ENCODE data around the gene ETNPPL.
"Not testable (repeated sequence)": the region's sequence is repeated elsewhere in the genome, so short reads cannot be mapped to it uniquely, and the experiment has no call there.

ETNPPL gene

GRCh38 chr4:108746511-108746910 is 16.3 kb downstream of the ETNPPL start:
- Histone ChIP-seq H3K27me3 (ENCODE audit: insufficient read depth, low read length) (no peaks in the 10 kb centered on the region), H3K4me1 (ENCODE audit: insufficient read depth, low read length) (peaks cover 4% of the 10 kb centered on the region), H3K4me3 (ENCODE audit: low read length) (no peak overlapping the region), H2AFZ (ENCODE audit: low read depth, low read length) (no peak overlapping the region), H3K9me3 (ENCODE audit: low read length) (no peaks in the 10 kb centered on the region), H3K36me3 (ENCODE audit: insufficient read depth, low read length) (no peaks in the 10 kb centered on the region)

- H3K9me3 ChIP-seq (ENCODE audit: low read length) = no peaks in the 10 kb centered on the region
- H3K36me3 ChIP-seq (ENCODE audit: insufficient read depth, low read length) = no peaks in the 10 kb centered on the region
- H3K4me3 ChIP-seq (ENCODE audit: low read length) = no peak overlapping the region
- no peak overlapping the region for H2AFZ ChIP-seq (ENCODE audit: low read depth, low read length)
- peaks cover 4% of the 10 kb centered on the region for H3K4me1 ChIP-seq (ENCODE audit: insufficient read depth, low read length)
- peaks cover 4% of the 10 kb centered on the region for H3K27me3 ChIP-seq (ENCODE audit: insufficient read depth, low read length)
These were observed 18.5 kb downstream of the ETNPPL start for GRCh38 chr4:108744307-108744706.

- no peak overlapping the region for H3K4me3 ChIP-seq (ENCODE audit: low read length)
- peaks cover 4% of the 10 kb centered on the region for H3K4me1 ChIP-seq (ENCODE audit: insufficient read depth, low read length)
- no peak overlapping the region for H2AFZ ChIP-seq (ENCODE audit: low read depth, low read length)
- H3K27me3 ChIP-seq (ENCODE audit: insufficient read depth, low read length) = peaks cover 4% of the 10 kb centered on the region
- H3K36me3 ChIP-seq (ENCODE audit: insufficient read depth, low read length) = no peaks in the 10 kb centered on the region
- H3K9me3 ChIP-seq (ENCODE audit: low read length) = no peaks in the 10 kb centered on the region
These were observed 20.1 kb downstream of the ETNPPL start for GRCh38 chr4:108742451-108743420.

GRCh38 chr4:108738003-108738706 is 24.7 kb downstream of the ETNPPL start:
- Histone ChIP-seq H3K36me3 (ENCODE audit: insufficient read depth, low read length) (no peaks in the 10 kb centered on the region), H3K4me3 (ENCODE audit: low read length) (no peak overlapping the region)

GRCh38 chr4:108731006-108731405 is 31.8 kb downstream of the ETNPPL start:
- no peaks in the 10 kb centered on the region for H3K9me3 ChIP-seq (ENCODE audit: low read length)
- no peaks in the 10 kb centered on the region for H3K27me3 ChIP-seq (ENCODE audit: insufficient read depth, low read length)
- no peaks in the 10 kb centered on the region for H3K4me1 ChIP-seq (ENCODE audit: insufficient read depth, low read length)
- no peak overlapping the region for H2AFZ ChIP-seq (ENCODE audit: low read depth, low read length)
- no peak overlapping the region for H3K4me3 ChIP-seq (ENCODE audit: low read length)
- no peaks in the 10 kb centered on the region for H3K36me3 ChIP-seq (ENCODE audit: insufficient read depth, low read length)

More at GRCh38 chr4:108738003-108738706, 24.7 kb downstream of the ETNPPL start:
- Histone ChIP-seq H3K4me1 (ENCODE audit: insufficient read depth, low read length) (peaks cover 3% of the 10 kb centered on the region), H3K27me3 (ENCODE audit: insufficient read depth, low read length) (peaks cover 6% of the 10 kb centered on the region), H2AFZ (ENCODE audit: low read depth, low read length) (no peak overlapping the region), H3K9me3 (ENCODE audit: low read length) (no peaks in the 10 kb centered on the region)

- Histone ChIP-seq H3K4me1 (ENCODE audit: insufficient read depth, low read length) (no peaks in the 10 kb centered on the region), H3K27me3 (ENCODE audit: insufficient read depth, low read length) (no peaks in the 10 kb centered on the region), H3K9me3 (ENCODE audit: low read length) (no peaks in the 10 kb centered on the region), H2AFZ (ENCODE audit: low read depth, low read length) (no peak overlapping the region), H3K36me3 (ENCODE audit: insufficient read depth, low read length) (no peaks in the 10 kb centered on the region), H3K4me3 (ENCODE audit: low read length) (no peak overlapping the region)
These were observed 32.3 kb downstream of the ETNPPL start for GRCh38 chr4:108730579-108730978.

- H2AFZ ChIP-seq (ENCODE audit: low read depth, low read length) = no peak overlapping the region
- H3K4me3 ChIP-seq (ENCODE audit: low read length) = no peak overlapping the region
- H3K4me1 ChIP-seq (ENCODE audit: insufficient read depth, low read length) = no peaks in the 10 kb centered on the region
- peaks cover 4% of the 10 kb centered on the region for H3K9me3 ChIP-seq (ENCODE audit: low read length)
- no peaks in the 10 kb centered on the region for H3K36me3 ChIP-seq (ENCODE audit: insufficient read depth, low read length)
- no peaks in the 10 kb centered on the region for H3K27me3 ChIP-seq (ENCODE audit: insufficient read depth, low read length)
These were observed 33.1 kb downstream of the ETNPPL start for GRCh38 chr4:108729731-108730130.

- Histone ChIP-seq H3K4me1 (ENCODE audit: insufficient read depth, low read length) (no peaks in the 10 kb centered on the region), H3K9me3 (ENCODE audit: low read length) (peaks cover 4% of the 10 kb centered on the region), H3K27me3 (ENCODE audit: insufficient read depth, low read length) (no peaks in the 10 kb centered on the region), H3K4me3 (ENCODE audit: low read length) (no peak overlapping the region), H2AFZ (ENCODE audit: low read depth, low read length) (no peak overlapping the region), H3K36me3 (ENCODE audit: insufficient read depth, low read length) (no peaks in the 10 kb centered on the region)
These were observed 37.4 kb downstream of the ETNPPL start for GRCh38 chr4:108725457-108725856.

GRCh38 chr4:108717386-108717785 is 45.5 kb downstream of the ETNPPL start:
- Histone ChIP-seq H3K4me3 (ENCODE audit: low read length) (no peak overlapping the region), H3K9me3 (ENCODE audit: low read length) (no peaks in the 10 kb centered on the region), H3K36me3 (ENCODE audit: insufficient read depth, low read length) (no peaks in the 10 kb centered on the region), H3K4me1 (ENCODE audit: insufficient read depth, low read length) (peaks cover 6% of the 10 kb centered on the region), H2AFZ (ENCODE audit: low read depth, low read length) (no peak overlapping the region), H3K27me3 (ENCODE audit: insufficient read depth, low read length) (no peaks in the 10 kb centered on the region)

- Histone ChIP-seq H2AFZ (ENCODE audit: low read depth, low read length) (no peak overlapping the region), H3K9me3 (ENCODE audit: low read length) (no peaks in the 10 kb centered on the region), H3K4me3 (ENCODE audit: low read length) (no peak overlapping the region), H3K36me3 (ENCODE audit: insufficient read depth, low read length) (no peaks in the 10 kb centered on the region), H3K27me3 (ENCODE audit: insufficient read depth, low read length) (no peaks in the 10 kb centered on the region), H3K4me1 (ENCODE audit: insufficient read depth, low read length) (peaks cover 6% of the 10 kb centered on the region)
These were observed 46.5 kb downstream of the ETNPPL start for GRCh38 chr4:108716340-108716739.

- Histone ChIP-seq H3K4me3 (ENCODE audit: low read length) (no peak overlapping the region), H3K4me1 (ENCODE audit: insufficient read depth, low read length) (peaks cover 6% of the 10 kb centered on the region), H3K27me3 (ENCODE audit: insufficient read depth, low read length) (no peaks in the 10 kb centered on the region)
These were observed 48.0 kb downstream of the ETNPPL start for GRCh38 chr4:108714880-108715279.

GRCh38 chr4:108710578-108710977 is 52.3 kb downstream of the ETNPPL start:
- H3K36me3 ChIP-seq (ENCODE audit: insufficient read depth, low read length); H3K9me3 ChIP-seq (ENCODE audit: low read length); H3K4me1 ChIP-seq (ENCODE audit: insufficient read depth, low read length); H3K4me3 ChIP-seq (ENCODE audit: low read length); H2AFZ ChIP-seq (ENCODE audit: low read depth, low read length); H3K27me3 ChIP-seq (ENCODE audit: insufficient read depth, low read length): not testable (repeated sequence)

More at GRCh38 chr4:108714880-108715279, 48.0 kb downstream of the ETNPPL start:
- Histone ChIP-seq H3K36me3 (ENCODE audit: insufficient read depth, low read length) (no peaks in the 10 kb centered on the region), H2AFZ (ENCODE audit: low read depth, low read length) (no peak overlapping the region), H3K9me3 (ENCODE audit: low read length) (no peaks in the 10 kb centered on the region)

GRCh38 chr4:108709722-108710121 is 53.1 kb downstream of the ETNPPL start:
- H3K4me3 ChIP-seq (ENCODE audit: low read length) = no peak overlapping the region

More at GRCh38 chr4:108709722-108710121, 53.1 kb downstream of the ETNPPL start:
- Histone ChIP-seq H3K9me3 (ENCODE audit: low read length) (no peaks in the 10 kb centered on the region), H3K4me1 (ENCODE audit: insufficient read depth, low read length) (no peaks in the 10 kb centered on the region), H3K27me3 (ENCODE audit: insufficient read depth, low read length) (no peaks in the 10 kb centered on the region), H3K36me3 (ENCODE audit: insufficient read depth, low read length) (no peaks in the 10 kb centered on the region), H2AFZ (ENCODE audit: low read depth, low read length) (no peak overlapping the region)
